T-cell (primary cell): ENCODE measurements around the gene ZNF438. TPM values are rescaled to one million over a fixed set of nuclear protein-coding genes. Genes with fewer than 3 reads are reported as not detected.
A peak's percentile ranks its signal among the peaks of the same experiment; 100 is the strongest.

Source experiments
- ATAC-seq, 4 experiments: fragments of 200-7000 bp in 3 of 4; fragments of 150-1000 bp in 1 of 4; cut with Tn5 transposase; replicated peaks in 1 of 4; 1 replicate in 3 of 4; 2 replicates in 1 of 4; pipeline ENCODE4 v1.10.0; 2021; ENCODE audit warnings: moderate library complexity in 3 of 4, mild to moderate bottlenecking in 2 of 4, moderate number of reproducible peaks in 1 of 4
- CTCF ChIA-PET, 2 donors: fragments of 300-600 bp; sonication (Branson Sonifier 250); formaldehyde crosslinking; loops; one replicate each; lab custom pipeline; 2022; ENCODE audit warnings: antibody characterized with exemption in 2 of 2; lab: Charles Lee
- POLR2A ChIA-PET, 2 donors: fragments of 300-600 bp; sonication (Branson Sonifier 250); formaldehyde crosslinking; loops; one replicate each; lab custom pipeline; 2022; ENCODE audit warnings: antibody characterized with exemption in 2 of 2; lab: Charles Lee
- DNase-seq, 35 experiments: peaks; one replicate each; pipeline versions ENCODE4 v3.0.0 to v3.0.0-alpha.2; 2013 to 2023
- H3K27ac ChIP-seq: one replicate; pipeline ENCODE4 v1.5.1; 2013; ENCODE audit warnings: low read length
- H3K27me3 ChIP-seq, 2 experiments: replicated peaks in 1 of 2; 1 replicate in 1 of 2; 2 replicates in 1 of 2; pipeline versions ENCODE4 v1.6.1 to v1.7.0; 2013; ENCODE audit warnings: low read length in 1 of 2, mixed read lengths in 1 of 2; ENCODE audit not compliant: control insufficient read depth in 2 of 2, insufficient read depth in 2 of 2; ENCODE audit errors: extremely low read depth in 1 of 2
- H3K36me3 ChIP-seq, 2 donors: 1 replicate in 1 of 2; 2 replicates in 1 of 2; pipeline versions ENCODE4 v1.6.1 to v1.7.0; 2013; ENCODE audit warnings: low read length in 1 of 2; ENCODE audit not compliant: control insufficient read depth in 2 of 2, insufficient read depth in 1 of 2; ENCODE audit errors: extremely low read depth in 1 of 2
- H3K4me1 ChIP-seq, 2 experiments: 1 replicate in 1 of 2; 2 replicates in 1 of 2; pipeline versions ENCODE4 v1.6.1 to v1.7.0; 2013; ENCODE audit warnings: low read length in 2 of 2, mixed read lengths in 1 of 2; ENCODE audit not compliant: insufficient read depth in 2 of 2, control insufficient read depth in 1 of 2; ENCODE audit errors: extremely low read depth in 1 of 2
- H3K4me3 ChIP-seq, 2 donors: 1 replicate in 1 of 2; 2 replicates in 1 of 2; pipeline versions ENCODE4 v1.5.1 to v1.7.0; 2013; ENCODE audit warnings: mild to moderate bottlenecking in 2 of 2, low read length in 1 of 2, moderate library complexity in 1 of 2; ENCODE audit not compliant: control insufficient read depth in 1 of 2; ENCODE audit errors: extremely low read depth in 1 of 2
- H3K9me3 ChIP-seq: 2 replicates; pipeline ENCODE4 v1.7.0; 2013
- H3K27ac Mint-ChIP-seq, 2 donors: one replicate each; pipeline ENCODE4 v1.8.0; 2020 to 2021; ENCODE audit warnings: mild to moderate bottlenecking in 2 of 2, mixed read lengths in 2 of 2
- H3K27me3 Mint-ChIP-seq, 2 donors: one replicate each; pipeline ENCODE4 v1.8.0; 2021 to 2022; ENCODE audit warnings: mixed read lengths in 2 of 2
- H3K36me3 Mint-ChIP-seq: one replicate; pipeline ENCODE4 v1.8.0; 2021; ENCODE audit warnings: mixed read lengths
- H3K4me1 Mint-ChIP-seq, 3 donors: one replicate each; pipeline ENCODE4 v1.8.0; 2020 to 2022; ENCODE audit warnings: mixed read lengths in 3 of 3, mild to moderate bottlenecking in 1 of 3
- H3K4me3 Mint-ChIP-seq, 3 donors: one replicate each; pipeline ENCODE4 v1.8.0; 2020 to 2022; ENCODE audit warnings: mild to moderate bottlenecking in 3 of 3, mixed read lengths in 3 of 3, moderate library complexity in 3 of 3
- H3K9me3 Mint-ChIP-seq, 3 donors: one replicate each; pipeline ENCODE4 v1.8.0; 2020 to 2022; ENCODE audit warnings: mixed read lengths in 3 of 3
- WGBS: methylation state at CpG from one replicate; pipeline ENCODE4 v1.1.5; 2013; ENCODE audit warnings: missing lambda C conversion rate; ENCODE audit not compliant: insufficient coverage; 5-methylcytosine and 5-hydroxymethylcytosine counted together
- total RNA-seq, 35 experiments: library from RNA in 6 of 35; stranded (reverse) in 6 of 35; fragments of 120-200 nt in 1 of 35; gene quantifications; one replicate each; pipeline versions ENCODE4 v1.2.1 to v1.2.4 and lab custom pipeline; 2013 to 2026

Gene ZNF438
- total RNA-seq, 5 donors from 2014 or later (not counting 1 experiment from before 2014, with no cell fraction given), result 2.7 to 3.6 (median 3.4) TPM

DNA sequence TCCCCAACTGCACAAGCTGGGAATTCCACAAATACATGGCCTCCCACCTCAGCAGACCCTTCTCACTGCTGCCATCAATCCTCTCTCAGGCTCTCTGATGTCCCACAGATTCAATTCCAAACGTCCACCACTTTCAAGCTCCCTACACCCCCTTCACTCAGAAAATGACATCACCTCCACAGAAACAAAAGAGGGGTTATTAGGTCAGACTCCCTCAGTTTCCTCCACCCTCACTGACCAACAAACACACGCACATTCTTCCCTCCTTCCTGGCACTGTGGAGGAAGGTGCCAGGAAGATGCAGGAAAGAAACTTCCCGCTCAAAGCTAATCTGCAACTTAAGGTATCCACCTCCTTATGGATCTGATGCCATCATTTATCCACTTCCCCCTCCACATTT is 18.3 kb downstream of the ZNF438 start:
- H3K36me3 Mint-ChIP-seq, result peaks cover 9% of the 10 kb centered on the region
- Histone ChIP-seq H3K4me1 (no peaks in the 10 kb centered on the region), H3K4me3 (no peak overlapping the region), H3K9me3 (no peaks in the 10 kb centered on the region), H3K36me3 (no peaks in the 10 kb centered on the region), H3K27ac (no peak overlapping the region), H3K27me3 (no peaks in the 10 kb centered on the region)
- POLR2A ChIA-PET, result no interaction called here
- no peaks in the 10 kb centered on the region for H3K27me3 Mint-ChIP-seq
- H3K9me3 Mint-ChIP-seq, result no peaks in the 10 kb centered on the region
- H3K4me3 Mint-ChIP-seq, result no peak overlapping the region
- DNase-seq (no peak), ATAC-seq (no peak)
- H3K4me1 Mint-ChIP-seq, result peaks cover 0 to 15% (median 3%) of the 10 kb centered on the region in 3 donors
- CTCF ChIA-PET, result interaction anchor here in 1 of 2 donors (0.7 kb wide), 1 partner anchor 14 kb away, joined by 3 read pairs; no protein-coding TSS in a partner anchor
- H3K27ac Mint-ChIP-seq, result no peak overlapping the region
- WGBS, result 50% methylated on average over 1 of the region's 3 CpGs

DNA sequence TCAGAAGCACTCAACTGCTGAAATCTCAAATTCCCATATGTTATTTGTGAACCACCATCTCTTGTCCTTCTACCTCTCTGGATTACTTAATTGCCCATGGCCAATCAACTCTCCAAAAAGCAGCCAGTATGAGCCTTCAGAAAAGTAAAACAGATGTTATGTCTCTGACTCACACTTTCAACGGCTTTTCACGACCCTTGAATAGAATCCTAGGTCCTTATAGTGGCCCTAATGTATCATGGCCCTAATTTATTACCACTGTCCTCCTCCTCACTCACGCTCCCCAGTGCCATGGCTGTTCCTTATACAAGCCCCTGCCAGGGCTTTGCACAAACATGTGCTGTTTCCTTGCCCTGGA is 20.0 kb downstream of the ZNF438 start:
- Histone ChIP-seq H3K27me3 (no peaks in the 10 kb centered on the region), H3K27ac (no peak overlapping the region), H3K9me3 (no peaks in the 10 kb centered on the region), H3K36me3 (no peaks in the 10 kb centered on the region), H3K4me3 (no peak overlapping the region), H3K4me1 (no peaks in the 10 kb centered on the region)
- Mint-ChIP-seq H3K9me3 (no peaks in the 10 kb centered on the region), H3K4me3 (no peak overlapping the region), H3K36me3 (peaks cover 9% of the 10 kb centered on the region), H3K4me1 (peaks cover 0 to 15% (median 3%) of the 10 kb centered on the region in 3 donors), H3K27me3 (no peaks in the 10 kb centered on the region), H3K27ac (no peak overlapping the region)
- no peak for ATAC-seq
- 86% methylated on average over 3 of the region's 3 CpGs for WGBS
- ChIA-PET POLR2A (no interaction called here), CTCF (interaction anchor here in 1 of 2 donors (0.6 kb wide), 1 partner anchor 11 kb away, joined by 3 read pairs; no protein-coding TSS in a partner anchor)
- DNase-seq, result no peak

DNA sequence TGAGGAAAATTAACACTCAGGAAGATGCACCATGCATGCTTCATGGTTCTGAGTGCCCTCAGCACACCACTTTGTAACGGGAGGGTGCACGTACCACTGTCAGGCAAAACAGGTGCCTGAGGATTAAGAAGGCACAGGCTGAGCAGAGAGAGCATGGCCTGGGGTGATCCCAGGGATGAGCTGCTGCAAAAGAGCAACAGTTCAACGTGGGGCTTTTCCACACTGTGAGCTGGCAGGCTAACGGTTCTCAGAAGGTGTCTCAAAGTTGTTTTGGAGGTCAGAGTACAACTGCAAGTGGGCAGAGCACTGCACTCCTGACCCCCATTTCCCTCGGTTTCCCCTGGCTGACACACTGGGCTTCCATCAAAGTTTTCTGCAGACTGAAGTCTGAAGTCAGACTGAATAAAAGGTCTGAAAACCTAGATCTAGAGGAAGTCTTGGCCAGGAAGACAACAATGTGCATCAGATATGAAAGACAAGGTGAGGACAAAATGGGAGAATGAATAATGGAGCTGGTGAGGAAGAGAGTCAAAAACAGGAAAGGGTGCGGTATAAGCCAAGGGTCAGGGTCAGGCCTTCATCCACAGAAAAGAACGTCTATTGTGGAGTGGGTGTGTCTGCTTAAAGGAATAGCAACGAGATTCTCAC is 20.5 kb downstream of the ZNF438 start:
- H3K4me3 ChIP-seq, result no peak overlapping the region
- DNase-seq (no peak), ATAC-seq (no peak)
- Mint-ChIP-seq H3K36me3 (peaks cover 9% of the 10 kb centered on the region), H3K4me1 (peaks cover under 1 to 15% (median 4%) of the 10 kb centered on the region in 3 donors), H3K27me3 (no peaks in the 10 kb centered on the region), H3K9me3 (no peaks in the 10 kb centered on the region), H3K4me3 (no peak overlapping the region), H3K27ac (no peak overlapping the region)
- H3K9me3 ChIP-seq, result no peaks in the 10 kb centered on the region
- H3K36me3 ChIP-seq, result no peaks in the 10 kb centered on the region
- ChIA-PET POLR2A (no interaction called here), CTCF (interaction anchor here in 1 of 2 donors (0.6 kb wide), 1 partner anchor 10 kb away, joined by 3 read pairs; no protein-coding TSS in a partner anchor)
- WGBS, result 96% methylated on average over 3 of the region's 8 CpGs
- H3K4me1 ChIP-seq, result no peaks in the 10 kb centered on the region
- no peak overlapping the region for H3K27ac ChIP-seq
- no peaks in the 10 kb centered on the region for H3K27me3 ChIP-seq

DNA sequence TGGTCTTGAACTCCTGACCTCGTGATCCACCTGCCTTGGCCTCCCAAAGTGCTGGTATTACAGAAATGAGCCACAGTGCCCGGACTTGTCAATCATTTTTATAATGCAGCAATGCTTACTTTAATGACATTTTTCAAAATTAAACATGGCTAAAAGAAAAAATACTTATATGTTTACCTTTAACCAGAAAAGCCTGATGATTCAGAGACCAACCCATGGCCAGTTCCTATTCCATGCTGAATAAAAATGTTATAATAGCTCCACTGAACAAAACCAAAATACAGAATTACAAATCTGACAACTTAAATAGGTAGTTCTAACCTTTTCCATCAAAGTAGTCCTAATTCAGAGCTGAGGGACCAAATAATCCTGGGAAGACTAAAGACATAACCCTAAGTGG is 21.6 kb downstream of the ZNF438 start:
- Histone ChIP-seq H3K36me3 (no peaks in the 10 kb centered on the region), H3K27ac (no peak overlapping the region), H3K4me1 (no peaks in the 10 kb centered on the region), H3K4me3 (no peak overlapping the region), H3K27me3 (no peaks in the 10 kb centered on the region), H3K9me3 (no peaks in the 10 kb centered on the region)
- Mint-ChIP-seq H3K27ac (no peak overlapping the region), H3K9me3 (no peaks in the 10 kb centered on the region), H3K27me3 (no peaks in the 10 kb centered on the region), H3K4me1 (peaks cover 6 to 18% (median 12%) of the 10 kb centered on the region in 3 donors), H3K4me3 (no peak overlapping the region), H3K36me3 (peaks cover 12% of the 10 kb centered on the region)
- POLR2A ChIA-PET, result no interaction called here
- no peak for ATAC-seq
- CTCF ChIA-PET, result interaction anchor here in 1 of 2 donors (0.6 kb wide), 1 partner anchor 68 kb away, joined by 6 read pairs; no protein-coding TSS in a partner anchor
- no CpG with 5 or more reads among the region's 2 CpGs for WGBS
- DNase-seq, result no peak

DNA sequence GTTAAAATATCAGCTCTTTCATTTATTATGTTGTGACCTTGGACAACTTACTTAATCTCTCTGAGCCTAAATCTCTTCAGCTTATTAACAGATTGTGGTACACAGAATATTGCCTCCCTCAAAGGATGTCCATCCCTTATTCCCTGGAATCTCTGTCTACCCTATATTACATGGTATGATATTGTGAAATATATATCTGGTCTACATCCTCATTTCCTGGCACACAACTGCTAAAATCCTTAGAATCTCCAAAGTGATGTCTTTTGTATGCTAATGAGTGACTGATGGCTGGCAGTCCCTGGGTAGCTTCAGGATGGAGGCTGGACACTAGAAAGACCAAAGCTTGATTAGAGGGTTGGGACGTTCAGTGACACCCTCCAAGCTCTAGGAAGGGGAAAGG is 25.8 kb downstream of the ZNF438 start:
- Histone ChIP-seq H3K4me1 (peaks cover 0 to 3% of the 10 kb centered on the region in 2 experiments), H3K4me3 (no peak overlapping the region), H3K9me3 (no peaks in the 10 kb centered on the region), H3K36me3 (no peaks in the 10 kb centered on the region), H3K27me3 (no peaks in the 10 kb centered on the region), H3K27ac (no peak overlapping the region)
- ATAC-seq, result no peak
- peaks cover 17 to 22% (median 18%) of the 10 kb centered on the region in 3 donors for H3K4me1 Mint-ChIP-seq
- ChIA-PET CTCF (interaction anchor here in 1 of 2 donors (0.6 kb wide), 1 partner anchor 11 kb away, joined by 3 read pairs; no protein-coding TSS in a partner anchor), POLR2A (no interaction called here)
- no peak for DNase-seq
- H3K27ac Mint-ChIP-seq, result peak overlapping the region in 1 of 2 donors; percentile 24
- no CpG with 5 or more reads among the region's 1 CpG for WGBS
- H3K4me3 Mint-ChIP-seq, result no peak overlapping the region
- no peaks in the 10 kb centered on the region for H3K9me3 Mint-ChIP-seq
- H3K27me3 Mint-ChIP-seq, result no peaks in the 10 kb centered on the region
- H3K36me3 Mint-ChIP-seq, result peaks cover 3% of the 10 kb centered on the region

DNA sequence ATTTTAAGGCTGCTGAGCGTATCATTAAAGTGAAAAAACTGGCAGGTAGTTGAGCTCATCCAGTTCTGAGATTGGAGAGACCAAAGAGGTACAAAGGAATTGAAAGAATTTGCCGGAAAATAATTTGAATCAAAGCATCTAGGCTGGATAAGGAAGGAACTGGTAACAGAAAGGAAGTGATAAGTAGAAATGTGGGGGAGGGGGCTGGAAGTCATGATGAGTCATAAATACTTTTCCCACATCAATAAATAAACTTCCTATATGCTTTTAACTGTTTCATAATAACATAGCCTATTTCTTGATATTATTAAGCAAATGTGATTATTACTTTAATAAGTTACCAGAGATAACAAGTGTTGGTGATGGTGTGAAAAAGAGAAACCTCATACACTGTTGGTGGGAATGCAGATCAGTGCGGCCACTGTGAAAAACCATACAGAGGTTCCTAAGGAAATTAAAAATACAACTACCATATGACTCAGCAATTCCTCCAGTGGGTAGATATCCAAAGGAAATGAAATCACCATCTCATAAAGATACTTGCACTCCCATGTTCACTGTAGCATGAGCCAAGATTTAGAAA is 27.0 kb downstream of the ZNF438 start:
- ATAC-seq, result no peak
- H3K36me3 ChIP-seq, result no peaks in the 10 kb centered on the region
- H3K27ac ChIP-seq, result no peak overlapping the region
- H3K27ac Mint-ChIP-seq, result no peak overlapping the region
- ChIA-PET POLR2A (no interaction called here), CTCF (no interaction called here)
- H3K4me1 Mint-ChIP-seq, result peaks cover 21 to 28% (median 27%) of the 10 kb centered on the region in 3 donors
- H3K27me3 ChIP-seq, result no peaks in the 10 kb centered on the region
- H3K4me1 ChIP-seq, result peaks cover 0 to 3% of the 10 kb centered on the region in 2 experiments
- H3K4me3 ChIP-seq, result no peak overlapping the region
- H3K9me3 Mint-ChIP-seq, result no peaks in the 10 kb centered on the region
- peaks cover 3% of the 10 kb centered on the region for H3K36me3 Mint-ChIP-seq
- no peak for DNase-seq
- H3K27me3 Mint-ChIP-seq, result no peaks in the 10 kb centered on the region
- 100% methylated on average over 1 of the region's 3 CpGs for WGBS
- H3K4me3 Mint-ChIP-seq, result no peak overlapping the region
- H3K9me3 ChIP-seq, result no peaks in the 10 kb centered on the region
